BLaER1 treated with 17β-estradiol and CSF1 and Interleukin-3, amounts not matched to agents 10 nM and 100 nM (cell line): ENCODE results near the gene RETSAT.
A peak's percentile ranks its signal among the peaks of the same experiment; 100 is the strongest.

Source experiments
- H3K27ac ChIP-seq, 11 experiments: shearing (Covaris generic); formaldehyde crosslinking; 2 replicates each; pipeline ENCODE4 v1.8.1; 2022
- H3K27me3 ChIP-seq, 11 experiments: shearing (Covaris generic); formaldehyde crosslinking; 2 replicates each; pipeline ENCODE4 v1.8.1; 2022
- H3K36me3 ChIP-seq, 11 experiments: shearing (Covaris generic); formaldehyde crosslinking; 2 replicates each; pipeline ENCODE4 v1.8.1; 2022
- H3K4me1 ChIP-seq, 10 experiments: shearing (Covaris generic); formaldehyde crosslinking; 2 replicates each; pipeline ENCODE4 v1.8.1; 2022
- H3K4me2 ChIP-seq, 11 experiments: shearing (Covaris generic); formaldehyde crosslinking; 2 replicates each; pipeline ENCODE4 v1.8.1; 2022
- H3K4me3 ChIP-seq, 10 experiments: shearing (Covaris generic); formaldehyde crosslinking; 2 replicates each; pipeline ENCODE4 v1.8.1; 2022
- H3K9ac ChIP-seq, 11 experiments: shearing (Covaris generic); formaldehyde crosslinking; 2 replicates each; pipeline ENCODE4 v1.8.1; 2022
- H3K9me3 ChIP-seq, 11 experiments: shearing (Covaris generic); formaldehyde crosslinking; replicated peaks in 1 of 11; 2 replicates each; pipeline ENCODE4 v1.8.1; 2022
- H4K20me1 ChIP-seq, 11 experiments: shearing (Covaris generic); formaldehyde crosslinking; 2 replicates each; pipeline ENCODE4 v1.8.1; 2022
- Cebpa-rat ChIP-seq, 11 experiments: shearing (Covaris generic); IDR thresholded peaks; 2 replicates each; pipeline ENCODE4 v1.8.1; 2022

The RETSAT gene

GRCh38 chr2:85314884-85315242 is 39.5 kb downstream of the RETSAT start:
- Histone ChIP-seq H3K4me2 (no peak overlapping the region), H3K9me3 (no peaks in the 10 kb centered on the region), H3K27me3 (no peaks in the 10 kb centered on the region), H4K20me1 (peaks cover 44 to 81% (median 66%) of the 10 kb centered on the region in 11 experiments), H3K9ac (no peak overlapping the region), H3K4me1 (peaks cover 19 to 52% (median 28%) of the 10 kb centered on the region in 10 experiments), H3K4me3 (no peak overlapping the region), H3K27ac (no peak overlapping the region), H3K36me3 (peaks cover 53 to 88% (median 67%) of the 10 kb centered on the region in 11 experiments)
- no peak for TF ChIP-seq Cebpa-rat (IDR thresholded peaks at IDR 0.05)

- no peak for TF ChIP-seq Cebpa-rat (IDR thresholded peaks at IDR 0.05)
- Histone ChIP-seq H3K4me3 (no peak overlapping the region), H3K9ac (no peak overlapping the region), H3K4me2 (no peak overlapping the region), H3K36me3 (peaks cover 29 to 63% (median 44%) of the 10 kb centered on the region in 11 experiments), H3K9me3 (no peaks in the 10 kb centered on the region), H3K27ac (no peak overlapping the region), H4K20me1 (peaks cover 20 to 58% (median 42%) of the 10 kb centered on the region in 11 experiments), H3K27me3 (no peaks in the 10 kb centered on the region), H3K4me1 (peaks cover 37 to 56% (median 45%) of the 10 kb centered on the region in 10 experiments)
Measured at GRCh38 chr2:85312404-85312803, 41.9 kb downstream of the RETSAT start.

GRCh38 chr2:85310330-85310729 is 44.0 kb downstream of the RETSAT start:
- no peak overlapping the region for H3K4me3 ChIP-seq
- H4K20me1 ChIP-seq, result peaks cover 11 to 38% (median 22%) of the 10 kb centered on the region in 11 experiments; a peak in 20 of 22 replicates
- peaks cover 13 to 42% (median 27%) of the 10 kb centered on the region in 11 experiments for H3K36me3 ChIP-seq
- H3K9me3 ChIP-seq, result no peaks in the 10 kb centered on the region
- H3K27ac ChIP-seq, result peak overlapping the region in 9 of 11 experiments; percentile 45 to 73 (median 61); a peak in 15 of 22 replicates
- peak overlapping the region; percentile 69 to 93 (median 83) for H3K4me2 ChIP-seq
- no peak for TF ChIP-seq Cebpa-rat (IDR thresholded peaks at IDR 0.05)
- H3K9ac ChIP-seq, result peak overlapping the region in 5 of 11 experiments; percentile 25 to 61 (median 56); a peak in 4 of 22 replicates
- peaks cover 50 to 71% (median 55%) of the 10 kb centered on the region in 10 experiments for H3K4me1 ChIP-seq
- no peaks in the 10 kb centered on the region for H3K27me3 ChIP-seq

GRCh38 chr2:85309699-85310321 is 44.5 kb downstream of the RETSAT start:
- Histone ChIP-seq H3K9ac (peak overlapping the region; percentile 13 to 61 (median 51); a peak in 18 of 22 replicates), H3K9me3 (no peaks in the 10 kb centered on the region), H3K4me1 (peaks cover 50 to 71% (median 55%) of the 10 kb centered on the region in 10 experiments), H3K4me3 (peak overlapping the region in 4 of 10 experiments; percentile 19 to 51 (median 20); a peak in 6 of 20 replicates), H3K36me3 (peaks cover 7 to 37% (median 22%) of the 10 kb centered on the region in 11 experiments; a peak in 21 of 22 replicates), H4K20me1 (peaks cover 7 to 32% (median 16%) of the 10 kb centered on the region in 11 experiments; a peak in 20 of 22 replicates), H3K4me2 (peak overlapping the region; percentile 69 to 93 (median 83)), H3K27ac (peak overlapping the region in 10 of 11 experiments; percentile 7 to 73 (median 61); a peak in 19 of 22 replicates), H3K27me3 (no peaks in the 10 kb centered on the region)
- TF ChIP-seq Cebpa-rat (IDR thresholded peaks at IDR 0.05), result peak in 1 of 11 experiments; percentile 24; a peak in 1 of 22 replicates

GRCh38 chr2:85308896-85309555 is 45.3 kb downstream of the RETSAT start:
- H3K27ac ChIP-seq, result peak overlapping the region in 10 of 11 experiments; percentile 7 to 73 (median 61); a peak in 19 of 22 replicates
- peaks cover 0 to 24% (median 9%) of the 10 kb centered on the region in 11 experiments; a peak in 16 of 22 replicates for H4K20me1 ChIP-seq
- peak overlapping the region; percentile 25 to 61 (median 51); a peak in 17 of 22 replicates for H3K9ac ChIP-seq
- H3K27me3 ChIP-seq, result no peaks in the 10 kb centered on the region
- peak overlapping the region in 4 of 10 experiments; percentile 16 to 51 (median 19); a peak in 5 of 20 replicates for H3K4me3 ChIP-seq
- H3K36me3 ChIP-seq, result peaks cover 0 to 29% (median 14%) of the 10 kb centered on the region in 11 experiments; a peak in 15 of 22 replicates
- H3K4me2 ChIP-seq, result peak overlapping the region; percentile 69 to 93 (median 83)
- TF ChIP-seq Cebpa-rat (IDR thresholded peaks at IDR 0.05), result no peak
- H3K4me1 ChIP-seq, result peaks cover 50 to 63% (median 55%) of the 10 kb centered on the region in 10 experiments
- H3K9me3 ChIP-seq, result no peaks in the 10 kb centered on the region

- TF ChIP-seq Cebpa-rat (IDR thresholded peaks at IDR 0.05), result no peak
- H3K4me2 ChIP-seq, result peak overlapping the region; percentile 46 to 93 (median 75); a peak in 20 of 22 replicates
- no peaks in the 10 kb centered on the region for H3K9me3 ChIP-seq
- no peaks in the 10 kb centered on the region for H3K27me3 ChIP-seq
- peaks cover 0 to 21% (median 6%) of the 10 kb centered on the region in 11 experiments; a peak in 9 of 22 replicates for H3K36me3 ChIP-seq
- no peak overlapping the region; a peak in 1 of 22 replicates for H3K9ac ChIP-seq
- H3K4me3 ChIP-seq, result no peak overlapping the region
- H3K27ac ChIP-seq, result no peak overlapping the region; a peak in 1 of 22 replicates
- H4K20me1 ChIP-seq, result peaks cover 0 to 16% (median under 1%) of the 10 kb centered on the region in 11 experiments; a peak in 8 of 22 replicates
- peaks cover 50 to 63% (median 55%) of the 10 kb centered on the region in 10 experiments for H3K4me1 ChIP-seq
Measured at GRCh38 chr2:85308201-85308600, 46.1 kb downstream of the RETSAT start.

- H3K4me3 ChIP-seq, result peak overlapping the region in 7 of 10 experiments; percentile 1 to 56 (median 18); a peak in 7 of 20 replicates
- no peaks in the 10 kb centered on the region for H3K9me3 ChIP-seq
- H3K27me3 ChIP-seq, result no peaks in the 10 kb centered on the region
- peak overlapping the region; percentile 46 to 78 (median 66) for H3K4me2 ChIP-seq
- TF ChIP-seq Cebpa-rat (IDR thresholded peaks at IDR 0.05), result no peak
- H3K27ac ChIP-seq, result peak overlapping the region; percentile 32 to 72 (median 60); a peak in 19 of 22 replicates
- H3K36me3 ChIP-seq, result peaks cover 0 to 14% (median 0%) of the 10 kb centered on the region in 11 experiments; a peak in 5 of 22 replicates
- H4K20me1 ChIP-seq, result peaks cover 0 to 16% (median 0%) of the 10 kb centered on the region in 11 experiments; a peak in 5 of 22 replicates
- peaks cover 50 to 63% (median 55%) of the 10 kb centered on the region in 10 experiments for H3K4me1 ChIP-seq
- H3K9ac ChIP-seq, result peak overlapping the region; percentile 27 to 73 (median 58)
Measured at GRCh38 chr2:85307527-85307897, 46.8 kb downstream of the RETSAT start.

GRCh38 chr2:85303780-85304531 is 50.4 kb downstream of the RETSAT start:
- Histone ChIP-seq H3K36me3 (no peaks in the 10 kb centered on the region), H3K4me1 (peaks cover 22 to 31% (median 27%) of the 10 kb centered on the region in 10 experiments), H3K4me3 (no peak overlapping the region), H3K27me3 (no peaks in the 10 kb centered on the region), H3K4me2 (no peak overlapping the region), H3K27ac (no peak overlapping the region), H3K9ac (no peak overlapping the region), H3K9me3 (no peaks in the 10 kb centered on the region), H4K20me1 (no peaks in the 10 kb centered on the region)
- no peak for TF ChIP-seq Cebpa-rat (IDR thresholded peaks at IDR 0.05)
